HUES48 (cell line): ENCODE data around the gene CLEC9A.
"Not testable (repeated sequence)": the region's sequence is repeated elsewhere in the genome, so short reads cannot be mapped to it uniquely, and the experiment has no call there.

Experiments used
- H3K27ac ChIP-seq: one replicate; pipeline ENCODE4 v1.7.0; 2013; ENCODE audit warnings: low read depth, low read length, inconsistent platforms
- H3K27me3 ChIP-seq: 2 replicates; pipeline ENCODE4 v1.6.1; 2013; ENCODE audit warnings: mild to moderate bottlenecking, low read length; ENCODE audit not compliant: control insufficient read depth, insufficient read depth
- H3K36me3 ChIP-seq: 2 replicates; pipeline ENCODE4 v1.6.1; 2013; ENCODE audit warnings: low read length; ENCODE audit not compliant: control insufficient read depth, insufficient read depth
- H3K4me1 ChIP-seq: 2 replicates; pipeline ENCODE4 v1.6.1; 2013; ENCODE audit warnings: mild to moderate bottlenecking, low read length; ENCODE audit not compliant: control insufficient read depth, insufficient read depth
- H3K4me3 ChIP-seq: 2 replicates; pipeline ENCODE4 v1.5.1; 2013; ENCODE audit warnings: mild to moderate bottlenecking, low read depth, low read length
- H3K9ac ChIP-seq: 2 replicates; pipeline ENCODE4 v1.6.1; 2013; ENCODE audit warnings: mild to moderate bottlenecking, low read depth, low read length, moderate library complexity
- H3K9me3 ChIP-seq: 2 replicates; pipeline ENCODE4 v1.6.1; 2013; ENCODE audit warnings: low read length; ENCODE audit not compliant: control insufficient read depth, insufficient read depth

The CLEC9A gene

GRCh38 chr12:10026666-10027065 is 3.8 kb upstream of the CLEC9A start:
- H3K9me3 ChIP-seq = peaks cover 12% of the 10 kb centered on the region; the same call in 1 of the 2 replicates
- not testable (repeated sequence) for H3K4me3 ChIP-seq, H3K4me1 ChIP-seq, H3K9ac ChIP-seq, H3K36me3 ChIP-seq, H3K27ac ChIP-seq, H3K27me3 ChIP-seq

GRCh38 chr12:10027311-10027710 is 3.2 kb upstream of the CLEC9A start:
- Histone ChIP-seq H3K4me3 (no peak overlapping the region), H3K27ac (no peak overlapping the region), H3K4me1 (no peaks in the 10 kb centered on the region), H3K9me3 (peaks cover 12% of the 10 kb centered on the region; the same call in 1 of the 2 replicates), H3K9ac (no peak overlapping the region), H3K36me3 (no peaks in the 10 kb centered on the region), H3K27me3 (no peaks in the 10 kb centered on the region)

GRCh38 chr12:10027721-10028120 is 2.8 kb upstream of the CLEC9A start:
- H3K4me3 ChIP-seq = no peak overlapping the region
- no peaks in the 10 kb centered on the region for H3K27me3 ChIP-seq
- no peak overlapping the region for H3K27ac ChIP-seq
- H3K9me3 ChIP-seq = peaks cover 12% of the 10 kb centered on the region; the same call in 1 of the 2 replicates
- no peaks in the 10 kb centered on the region for H3K4me1 ChIP-seq
- H3K9ac ChIP-seq = no peak overlapping the region
- no peaks in the 10 kb centered on the region for H3K36me3 ChIP-seq

- no peaks in the 10 kb centered on the region for H3K27me3 ChIP-seq
- H3K9me3 ChIP-seq = peaks cover 12% of the 10 kb centered on the region; the same call in 1 of the 2 replicates
- H3K4me3 ChIP-seq = no peak overlapping the region
- no peaks in the 10 kb centered on the region for H3K36me3 ChIP-seq
- no peak overlapping the region for H3K9ac ChIP-seq
- no peak overlapping the region for H3K27ac ChIP-seq
- H3K4me1 ChIP-seq = no peaks in the 10 kb centered on the region
Measured at GRCh38 chr12:10031321-10031720, 839 bp downstream of the CLEC9A start.

GRCh38 chr12:10031771-10032175 is 1.3 kb downstream of the CLEC9A start:
- H3K27ac ChIP-seq = no peak overlapping the region
- H3K9me3 ChIP-seq = peaks cover 12% of the 10 kb centered on the region; the same call in 1 of the 2 replicates
- no peak overlapping the region for H3K9ac ChIP-seq
- H3K36me3 ChIP-seq = no peaks in the 10 kb centered on the region
- H3K4me3 ChIP-seq = no peak overlapping the region
- H3K4me1 ChIP-seq = no peaks in the 10 kb centered on the region
- H3K27me3 ChIP-seq = no peaks in the 10 kb centered on the region

- no peak overlapping the region for H3K9ac ChIP-seq
- no peak overlapping the region for H3K4me3 ChIP-seq
- H3K27me3 ChIP-seq = no peaks in the 10 kb centered on the region
- no peaks in the 10 kb centered on the region for H3K36me3 ChIP-seq
- no peak overlapping the region for H3K27ac ChIP-seq
- peaks cover 12% of the 10 kb centered on the region; the same call in 1 of the 2 replicates for H3K9me3 ChIP-seq
- no peaks in the 10 kb centered on the region for H3K4me1 ChIP-seq
Measured at GRCh38 chr12:10033783-10034545, 3.5 kb downstream of the CLEC9A start.

GRCh38 chr12:10042167-10042566 is 11.7 kb downstream of the CLEC9A start:
- H3K4me3 ChIP-seq = no peak overlapping the region

GRCh38 chr12:10048526-10048925 is 18.0 kb downstream of the CLEC9A start:
- Histone ChIP-seq H3K27ac (no peak overlapping the region), H3K36me3 (no peaks in the 10 kb centered on the region), H3K4me3 (no peak overlapping the region)

More at GRCh38 chr12:10042167-10042566, 11.7 kb downstream of the CLEC9A start:
- no peaks in the 10 kb centered on the region for H3K27me3 ChIP-seq
- no peak overlapping the region for H3K9ac ChIP-seq
- no peaks in the 10 kb centered on the region for H3K4me1 ChIP-seq
- no peaks in the 10 kb centered on the region for H3K36me3 ChIP-seq
- no peaks in the 10 kb centered on the region for H3K9me3 ChIP-seq
- H3K27ac ChIP-seq = no peak overlapping the region

GRCh38 chr12:10052193-10052913 is 21.9 kb downstream of the CLEC9A start:
- Histone ChIP-seq H3K36me3 (no peaks in the 10 kb centered on the region), H3K27ac (no peak overlapping the region), H3K27me3 (no peaks in the 10 kb centered on the region), H3K4me3 (no peak overlapping the region), H3K9ac (no peak overlapping the region), H3K9me3 (no peaks in the 10 kb centered on the region), H3K4me1 (no peaks in the 10 kb centered on the region)

More at GRCh38 chr12:10048526-10048925, 18.0 kb downstream of the CLEC9A start:
- no peaks in the 10 kb centered on the region for H3K27me3 ChIP-seq
- H3K4me1 ChIP-seq = no peaks in the 10 kb centered on the region
- no peaks in the 10 kb centered on the region for H3K9me3 ChIP-seq
- no peak overlapping the region for H3K9ac ChIP-seq

- Histone ChIP-seq H3K27me3 (no peaks in the 10 kb centered on the region), H3K9ac (no peak overlapping the region), H3K9me3 (no peaks in the 10 kb centered on the region), H3K4me1 (no peaks in the 10 kb centered on the region), H3K36me3 (no peaks in the 10 kb centered on the region), H3K4me3 (no peak overlapping the region), H3K27ac (no peak overlapping the region)
Measured at GRCh38 chr12:10058387-10058786, 27.9 kb downstream of the CLEC9A start.

GRCh38 chr12:10065241-10065640 is 34.8 kb downstream of the CLEC9A start:
- H3K9ac ChIP-seq = no peak overlapping the region
- H3K27me3 ChIP-seq = no peaks in the 10 kb centered on the region
- H3K27ac ChIP-seq = no peak overlapping the region
- no peaks in the 10 kb centered on the region for H3K36me3 ChIP-seq
- no peaks in the 10 kb centered on the region for H3K9me3 ChIP-seq
- H3K4me1 ChIP-seq = no peaks in the 10 kb centered on the region
- H3K4me3 ChIP-seq = no peak overlapping the region
